ENCODE measurements around the gene CCDC6. TPM values are rescaled to one million over a fixed set of nuclear protein-coding genes. Genes with fewer than 3 reads are reported as not detected.

The CCDC6 gene
- total RNA-seq, 1 donor from 2014 or later = 47.4 TPM

- intact Hi-C loops (cut with DNase I) = no loop called here
These were observed 85.9 kb downstream of the CCDC6 start for GRCh38 chr10:59820471-59820870.

GRCh38 chr10:59819683-59820082, 86.7 kb downstream of the CCDC6 start:
- Histone ChIP-seq H3K27ac (no peak overlapping the region), H3K27me3 (no peaks in the 10 kb centered on the region), H3K4me3 (no peak overlapping the region), H3K36me3 (peaks cover 0 to 10% of the 10 kb centered on the region in 2 donors), H3K9me3 (no peaks in the 10 kb centered on the region), H3K4me1 (peaks cover 12% of the 10 kb centered on the region)
- intact Hi-C loops (cut with DNase I) = no loop called here
- DNase-seq (ENCODE audit: extremely low spot score in 2 of 2) = no peak
- TF ChIP-seq POLR2AphosphoS5 (IDR thresholded peaks at IDR 0.05; ENCODE audit: insufficient read depth in 1 of 2, low read depth in 1 of 2) (no peak), POLR2A (IDR thresholded peaks at IDR 0.05) (no peak), CTCF (IDR thresholded peaks at IDR 0.05) (no peak)

More at GRCh38 chr10:59820471-59820870, 85.9 kb downstream of the CCDC6 start:
- Histone ChIP-seq H3K27me3 (no peaks in the 10 kb centered on the region), H3K9me3 (no peaks in the 10 kb centered on the region), H3K36me3 (peaks cover 0 to 10% of the 10 kb centered on the region in 2 donors), H3K27ac (no peak overlapping the region), H3K4me1 (peaks cover 12% of the 10 kb centered on the region), H3K4me3 (no peak overlapping the region)
- TF ChIP-seq POLR2AphosphoS5 (IDR thresholded peaks at IDR 0.05; ENCODE audit: insufficient read depth in 1 of 2, low read depth in 1 of 2) (no peak), POLR2A (IDR thresholded peaks at IDR 0.05) (no peak), CTCF (IDR thresholded peaks at IDR 0.05) (no peak)
- DNase-seq (ENCODE audit: extremely low spot score in 2 of 2) = no peak

- H3K27me3 ChIP-seq = no peaks in the 10 kb centered on the region
- no peak overlapping the region for H3K4me3 ChIP-seq
- peaks cover 0 to 10% of the 10 kb centered on the region in 2 donors for H3K36me3 ChIP-seq
- DNase-seq (ENCODE audit: extremely low spot score in 2 of 2) = no peak
- H3K9me3 ChIP-seq = no peaks in the 10 kb centered on the region
- intact Hi-C loops (cut with DNase I) = no loop called here
- TF ChIP-seq POLR2A (IDR thresholded peaks at IDR 0.05) (no peak), POLR2AphosphoS5 (IDR thresholded peaks at IDR 0.05; ENCODE audit: insufficient read depth in 1 of 2, low read depth in 1 of 2) (no peak), CTCF (IDR thresholded peaks at IDR 0.05) (no peak)
- peaks cover 12% of the 10 kb centered on the region for H3K4me1 ChIP-seq
- no peak overlapping the region for H3K27ac ChIP-seq
These were observed 87.1 kb downstream of the CCDC6 start for GRCh38 chr10:59819265-59819664.

GRCh38 chr10:59817773-59818172, 88.6 kb downstream of the CCDC6 start:
- peaks cover 12% of the 10 kb centered on the region for H3K4me1 ChIP-seq
- TF ChIP-seq CTCF (IDR thresholded peaks at IDR 0.05) (no peak), POLR2A (IDR thresholded peaks at IDR 0.05) (no peak), POLR2AphosphoS5 (IDR thresholded peaks at IDR 0.05; ENCODE audit: insufficient read depth in 1 of 2, low read depth in 1 of 2) (no peak)
- intact Hi-C loops (cut with DNase I) = no loop called here
- no peak overlapping the region for H3K4me3 ChIP-seq
- H3K9me3 ChIP-seq = no peaks in the 10 kb centered on the region
- DNase-seq (ENCODE audit: extremely low spot score in 2 of 2) = no peak
- no peaks in the 10 kb centered on the region for H3K27me3 ChIP-seq
- peaks cover 0 to 10% of the 10 kb centered on the region in 2 donors for H3K36me3 ChIP-seq
- no peak overlapping the region for H3K27ac ChIP-seq

- Histone ChIP-seq H3K9me3 (no peaks in the 10 kb centered on the region), H3K4me3 (no peak overlapping the region), H3K36me3 (peaks cover 0 to 22% of the 10 kb centered on the region in 2 donors), H3K27me3 (no peaks in the 10 kb centered on the region), H3K4me1 (peaks cover 6% of the 10 kb centered on the region), H3K27ac (no peak overlapping the region)
- DNase-seq (ENCODE audit: extremely low spot score in 2 of 2) = no peak
- intact Hi-C loops (cut with DNase I) = no loop called here
- no peak for TF ChIP-seq POLR2A (IDR thresholded peaks at IDR 0.05)
These were observed 91.5 kb downstream of the CCDC6 start for GRCh38 chr10:59814878-59815277.

All from vagina (tissue), 2 donors.